SK-N-SH (cell line): ENCODE measurements around the gene IL3.

ENCODE experiments used
- CTCF ChIP-seq: fragments of 200-600 bp; sonication (generic); IDR thresholded peaks from 2 replicates; pipeline ENCODE4 v1.6.1; 2017; ENCODE audit warnings: antibody characterized with exemption, mild to moderate bottlenecking, moderate library complexity
- GABPA ChIP-seq: IDR thresholded peaks from 2 replicates; pipeline ENCODE4 v1.4.0; 2012; ENCODE audit warnings: low read depth, mild to moderate bottlenecking

GRCh38 chr5:132019857-132020555, 40.4 kb upstream of the IL3 start:
- TF ChIP-seq CTCF = no peak
- TF ChIP-seq GABPA = no peak
